Lower leg skin (tissue), 3 donors: ENCODE results near the gene TENT4A.

Source experiments
- POLR2A ChIP-seq, 2 donors: fragments of 450-650 bp; IDR thresholded peaks; one replicate each; pipeline ENCODE4 v1.6.1; 2016 to 2017; ENCODE audit warnings: antibody characterized with exemption in 2 of 2, mild to moderate bottlenecking in 1 of 2, moderate library complexity in 1 of 2
- TF ChIP-seq, protein P1 (sequence below), 3 donors: fragments of 450-650 bp; IDR thresholded peaks; one replicate each; pipeline ENCODE4 v1.5.1; 2016; ENCODE audit warnings: antibody characterized with exemption in 3 of 3, mild to moderate bottlenecking in 3 of 3, moderate library complexity in 2 of 3

DNA sequence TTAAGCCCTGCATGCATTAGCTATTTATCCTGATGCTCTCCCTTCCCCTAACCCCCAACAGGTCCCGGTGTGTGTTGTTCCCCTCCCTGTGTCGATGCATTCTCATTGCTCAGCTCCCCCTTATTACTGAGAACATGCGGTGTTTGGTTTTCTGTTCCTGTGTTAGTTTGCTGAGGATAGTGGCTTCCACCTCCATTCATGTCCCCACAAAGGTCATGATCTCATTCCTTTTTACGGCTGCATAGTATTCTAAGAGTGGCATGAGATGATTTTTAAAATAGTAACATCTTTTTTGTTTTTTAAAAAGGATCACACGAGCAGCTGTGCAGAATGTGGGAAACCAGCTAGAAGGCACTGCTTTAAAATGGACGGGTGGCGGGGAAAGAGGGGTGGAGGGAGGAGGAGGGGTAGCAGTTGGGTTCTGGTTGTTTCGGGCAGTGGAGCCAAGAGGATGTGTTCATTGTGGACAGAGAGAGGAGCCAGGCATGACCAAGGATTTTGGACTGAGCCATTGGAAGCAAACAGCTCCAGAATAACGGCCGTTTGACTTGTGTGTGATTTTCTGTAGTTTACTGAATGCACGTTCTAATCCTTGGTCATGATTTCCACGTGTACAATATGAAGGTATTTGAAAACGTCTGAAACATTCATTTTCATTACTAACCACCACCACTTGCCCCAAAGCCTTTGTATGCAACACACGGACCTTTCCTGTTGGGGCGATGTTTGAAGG lies 1.7 kb upstream of the TENT4A start:
- no peak for TF ChIP-seq POLR2A (IDR thresholded peaks at IDR 0.05)
- TF ChIP-seq, protein P1, sequence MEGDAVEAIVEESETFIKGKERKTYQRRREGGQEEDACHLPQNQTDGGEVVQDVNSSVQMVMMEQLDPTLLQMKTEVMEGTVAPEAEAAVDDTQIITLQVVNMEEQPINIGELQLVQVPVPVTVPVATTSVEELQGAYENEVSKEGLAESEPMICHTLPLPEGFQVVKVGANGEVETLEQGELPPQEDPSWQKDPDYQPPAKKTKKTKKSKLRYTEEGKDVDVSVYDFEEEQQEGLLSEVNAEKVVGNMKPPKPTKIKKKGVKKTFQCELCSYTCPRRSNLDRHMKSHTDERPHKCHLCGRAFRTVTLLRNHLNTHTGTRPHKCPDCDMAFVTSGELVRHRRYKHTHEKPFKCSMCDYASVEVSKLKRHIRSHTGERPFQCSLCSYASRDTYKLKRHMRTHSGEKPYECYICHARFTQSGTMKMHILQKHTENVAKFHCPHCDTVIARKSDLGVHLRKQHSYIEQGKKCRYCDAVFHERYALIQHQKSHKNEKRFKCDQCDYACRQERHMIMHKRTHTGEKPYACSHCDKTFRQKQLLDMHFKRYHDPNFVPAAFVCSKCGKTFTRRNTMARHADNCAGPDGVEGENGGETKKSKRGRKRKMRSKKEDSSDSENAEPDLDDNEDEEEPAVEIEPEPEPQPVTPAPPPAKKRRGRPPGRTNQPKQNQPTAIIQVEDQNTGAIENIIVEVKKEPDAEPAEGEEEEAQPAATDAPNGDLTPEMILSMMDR (IDR thresholded peaks at IDR 0.05): no peak
